ENCODE data around the gene HORMAD1. TPM values are rescaled to one million over a fixed set of nuclear protein-coding genes. Genes with fewer than 3 reads are reported as not detected.

HORMAD1 gene
- total and polyA plus RNA-seq, 12 donors, result 0.14 to 0.46 (median 0.27) TPM; not detected in 8

- 92 to 100% (median 97%) methylated on average over 1 of the region's 1 CpG for WGBS, 4 donors
- no peak for DNase-seq
- Histone ChIP-seq H3K4me1 (replicated peaks in 1 of 2) (no peaks in the 10 kb centered on the region), H3K27ac (no peak overlapping the region), H3K4me3 (no peak overlapping the region), H3K36me3 (replicated peaks in 1 of 2) (peaks cover 0 to 3% of the 10 kb centered on the region in 2 donors), H3K9me3 (replicated peaks in 1 of 3) (no peaks in the 10 kb centered on the region), H3K27me3 (no peaks in the 10 kb centered on the region)
- TF ChIP-seq POLR2A (IDR thresholded peaks at IDR 0.05) (no peak), CTCF (IDR thresholded peaks at IDR 0.05) (no peak)
- intact Hi-C loops (cut with DNase I), result no loop called here
These were observed 41.7 kb downstream of the HORMAD1 start for GRCh38 chr1:150678988-150679387.

GRCh38 chr1:150674881-150675280, 45.8 kb downstream of the HORMAD1 start:
- Histone ChIP-seq H3K36me3 (replicated peaks in 1 of 2) (no peaks in the 10 kb centered on the region), H3K27ac (no peak overlapping the region), H3K4me3 (no peak overlapping the region), H3K4me1 (replicated peaks in 1 of 2) (no peaks in the 10 kb centered on the region), H3K27me3 (no peaks in the 10 kb centered on the region), H3K9me3 (replicated peaks in 1 of 3) (no peaks in the 10 kb centered on the region)
- TF ChIP-seq CTCF (IDR thresholded peaks at IDR 0.05) (no peak), POLR2A (IDR thresholded peaks at IDR 0.05) (no peak)
- no peak for DNase-seq
- intact Hi-C loops (cut with DNase I), result no loop called here
- WGBS, 4 donors, result 93 to 99% (median 95%) methylated on average over 4 of the region's 4 CpGs

- WGBS, 4 donors, result 85 to 95% (median 90%) methylated on average over 7 of the region's 7 CpGs
- H3K4me1 ChIP-seq (replicated peaks in 1 of 2), result peaks cover 0 to 6% of the 10 kb centered on the region in 2 donors
- TF ChIP-seq POLR2A (IDR thresholded peaks at IDR 0.05) (no peak), CTCF (IDR thresholded peaks at IDR 0.05) (no peak)
- H3K36me3 ChIP-seq (replicated peaks in 1 of 2), result peaks cover 0 to 19% of the 10 kb centered on the region in 2 donors
- no peaks in the 10 kb centered on the region for H3K27me3 ChIP-seq
- no peak overlapping the region for H3K27ac ChIP-seq
- DNase-seq, result no peak
- no peaks in the 10 kb centered on the region for H3K9me3 ChIP-seq (replicated peaks in 1 of 3)
- no peak overlapping the region for H3K4me3 ChIP-seq
- intact Hi-C loops (cut with DNase I), result no loop called here
These were observed 57.4 kb downstream of the HORMAD1 start for GRCh38 chr1:150663321-150663720.

- H3K9me3 ChIP-seq (replicated peaks in 1 of 3), result no peaks in the 10 kb centered on the region
- intact Hi-C loops (cut with DNase I), result no loop called here
- DNase-seq, result no peak
- no peaks in the 10 kb centered on the region for H3K27me3 ChIP-seq
- H3K4me1 ChIP-seq (replicated peaks in 1 of 2), result peaks cover 0 to 6% of the 10 kb centered on the region in 2 donors
- H3K27ac ChIP-seq, result no peak overlapping the region
- WGBS, 4 donors, result 96 to 97% (median 97%) methylated on average over 9 of the region's 9 CpGs
- H3K36me3 ChIP-seq (replicated peaks in 1 of 2), result peaks cover 0 to 19% of the 10 kb centered on the region in 2 donors
- no peak overlapping the region for H3K4me3 ChIP-seq
- TF ChIP-seq POLR2A (IDR thresholded peaks at IDR 0.05) (no peak), CTCF (IDR thresholded peaks at IDR 0.05) (no peak)
These were observed 57.9 kb downstream of the HORMAD1 start for GRCh38 chr1:150662811-150663210.

Data from adrenal gland (tissue), 12 donors.